ENCODE data around the gene GRK4. TPM values are rescaled to one million over a fixed set of nuclear protein-coding genes. Genes with fewer than 3 reads are reported as not detected.

Gene GRK4
- total RNA-seq, 4 donors from 2014 or later = 1.0 to 9.4 (median 6.0) TPM; not detected in 1

- H3K4me1 ChIP-seq = peaks cover 0 to 7% of the 10 kb centered on the region in 2 donors
- peak overlapping the region; percentile 57 to 74 for H3K27ac ChIP-seq
- DNase-seq = no peak
- TF ChIP-seq CTCF (IDR thresholded peaks at IDR 0.05) (no peak), POLR2A (IDR thresholded peaks at IDR 0.05) (peak in 1 of 2 donors; percentile 39)
- H3K36me3 ChIP-seq = no peaks in the 10 kb centered on the region
- H3K4me3 ChIP-seq = peak overlapping the region; percentile 50 to 94
- H3K27me3 ChIP-seq = no peaks in the 10 kb centered on the region
- intact Hi-C loops (cut with DNase I; ENCODE audit: low total_unique reads) = no loop called here
- no peaks in the 10 kb centered on the region for H3K9me3 ChIP-seq
These were observed 110.0 kb downstream of the GRK4 start for GRCh38 chr4:3073158-3074077.

- no peaks in the 10 kb centered on the region for H3K9me3 ChIP-seq
- intact Hi-C loops (cut with DNase I; ENCODE audit: low total_unique reads) = no loop called here
- H3K4me3 ChIP-seq = peak within 1 kb of the TSS; percentile 73 to 94
- H3K27ac ChIP-seq = peak within 1 kb of the TSS; percentile 85 to 91
- no peaks in the 10 kb centered on the region for H3K27me3 ChIP-seq
- TF ChIP-seq CTCF (IDR thresholded peaks at IDR 0.05) (peak in 2 of 4 experiments; percentile 27 to 39), POLR2A (IDR thresholded peaks at IDR 0.05) (peak; percentile 48 to 81)
- no peaks in the 10 kb centered on the region for H3K36me3 ChIP-seq
- peaks cover 0 to 7% of the 10 kb centered on the region in 2 donors for H3K4me1 ChIP-seq
- peak; percentile 96 to 98 for DNase-seq
These were observed 110.9 kb downstream of the GRK4 start, which contains the start of the genes HTT and HTT-AS for GRCh38 chr4:3074078-3074845. Gene HTT, plus strand, starts transcription at chr4:3074681. Its CDS starts 145 bp downstream, at chr4:3074826. Gene HTT-AS, minus strand, starts transcription at chr4:3074538.

- no peak for TF ChIP-seq CTCF (IDR thresholded peaks at IDR 0.05)
- no peak for TF ChIP-seq POLR2A (IDR thresholded peaks at IDR 0.05)
- peaks cover 0 to 7% of the 10 kb centered on the region in 2 donors for H3K4me1 ChIP-seq
- peak; percentile 45 to 54 for DNase-seq
These were observed 111.7 kb downstream of the GRK4 start for GRCh38 chr4:3074846-3075651.

GRCh38 chr4:3075652-3075981 is 112.2 kb downstream of the GRK4 start:
- DNase-seq = no peak
- TF ChIP-seq CTCF (IDR thresholded peaks at IDR 0.05) = no peak
- TF ChIP-seq POLR2A (IDR thresholded peaks at IDR 0.05) = no peak
- H3K4me3 ChIP-seq = peak overlapping the region; percentile 73 to 94
- H3K27ac ChIP-seq = peak overlapping the region in 1 of 2 donors; percentile 85
- no peaks in the 10 kb centered on the region for H3K36me3 ChIP-seq
- H3K4me1 ChIP-seq = peaks cover 0 to 7% of the 10 kb centered on the region in 2 donors
- H3K9me3 ChIP-seq = no peaks in the 10 kb centered on the region
- intact Hi-C loops (cut with DNase I; ENCODE audit: low total_unique reads) = no loop called here
- H3K27me3 ChIP-seq = no peaks in the 10 kb centered on the region

More at GRCh38 chr4:3074846-3075651, 111.7 kb downstream of the GRK4 start:
- intact Hi-C loops (cut with DNase I; ENCODE audit: low total_unique reads) = no loop called here
- peak overlapping the region; percentile 85 to 91 for H3K27ac ChIP-seq
- H3K4me3 ChIP-seq = peak overlapping the region; percentile 73 to 94
- no peaks in the 10 kb centered on the region for H3K36me3 ChIP-seq
- H3K9me3 ChIP-seq = no peaks in the 10 kb centered on the region
- H3K27me3 ChIP-seq = no peaks in the 10 kb centered on the region
